HS-5 (cell line): ENCODE measurements around the gene ACSM3.
"Not testable (repeated sequence)": the region's sequence is repeated elsewhere in the genome, so short reads cannot be mapped to it uniquely, and the experiment has no call there.

Source experiments
- DNase-seq: peaks from one replicate; pipeline ENCODE4 v3.0.0-alpha.2; 2012; ENCODE audit warnings: low read depth

Gene ACSM3

DNA sequence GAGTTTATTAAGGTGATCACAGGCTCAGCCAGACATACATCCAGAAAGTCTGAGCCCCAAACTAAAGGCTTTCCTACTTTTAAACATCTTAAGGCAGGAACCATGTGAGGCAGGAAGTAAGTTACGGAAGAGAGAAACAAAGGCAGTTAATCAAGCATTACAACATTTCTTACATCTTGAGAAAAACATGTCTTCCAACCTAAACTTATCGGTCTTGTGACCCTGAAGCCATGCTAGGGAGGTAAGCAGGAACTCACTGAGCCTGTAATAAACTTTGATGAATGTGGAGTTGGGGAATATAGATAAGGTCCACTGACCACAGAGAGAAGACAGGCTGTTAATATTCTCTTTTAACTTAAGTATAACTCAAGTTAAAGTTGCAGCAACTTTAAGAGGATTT, 3.5 kb upstream of the ACSM3 start:
- no peak for DNase-seq

DNA sequence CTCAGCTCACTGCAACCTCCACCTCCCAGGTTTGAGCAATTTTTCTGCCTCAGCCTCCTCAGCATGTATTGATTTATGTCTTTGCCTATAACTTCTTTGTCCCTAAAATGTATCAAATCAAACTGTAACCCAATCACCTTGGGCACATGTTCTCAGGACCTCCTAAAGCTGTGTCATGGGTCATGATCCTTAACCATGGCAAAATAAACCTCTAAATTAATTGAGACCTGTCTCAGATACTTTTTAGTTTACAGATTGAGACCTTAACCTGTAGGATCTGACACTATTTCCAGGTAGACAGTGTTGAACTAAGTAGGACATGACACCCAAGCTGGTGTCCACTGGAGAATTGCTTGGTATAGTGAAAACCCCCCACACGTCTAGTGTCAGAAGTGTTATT, 2.6 kb upstream of the ACSM3 start:
- DNase-seq = no peak

- no peak for DNase-seq
Measured at GRCh38 chr16:20762404-20763123, 1.2 kb upstream of the ACSM3 start.

GRCh38 chr16:20764448-20764847, 634 bp downstream of the ACSM3 start:
- DNase-seq = not testable (repeated sequence)

DNA sequence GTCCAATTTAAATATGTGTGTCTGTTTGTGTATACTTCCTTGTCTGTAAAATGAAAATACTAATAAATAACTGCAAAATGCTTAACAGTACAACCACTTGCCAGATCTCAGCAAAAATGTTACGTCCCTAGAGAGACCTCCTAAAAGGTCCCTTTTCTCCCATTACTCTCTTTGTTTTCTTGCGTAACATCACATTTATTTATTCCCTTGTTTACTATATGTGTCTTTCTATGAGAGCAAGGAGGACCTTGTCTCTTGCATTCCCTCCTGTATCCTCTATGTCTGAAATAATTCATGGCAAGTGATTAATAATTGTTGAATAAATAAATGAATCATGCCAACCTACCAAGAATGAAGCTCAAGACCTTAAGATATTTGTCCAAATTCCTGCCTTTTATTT, 1.9 kb downstream of the ACSM3 start:
- DNase-seq = no peak

DNA sequence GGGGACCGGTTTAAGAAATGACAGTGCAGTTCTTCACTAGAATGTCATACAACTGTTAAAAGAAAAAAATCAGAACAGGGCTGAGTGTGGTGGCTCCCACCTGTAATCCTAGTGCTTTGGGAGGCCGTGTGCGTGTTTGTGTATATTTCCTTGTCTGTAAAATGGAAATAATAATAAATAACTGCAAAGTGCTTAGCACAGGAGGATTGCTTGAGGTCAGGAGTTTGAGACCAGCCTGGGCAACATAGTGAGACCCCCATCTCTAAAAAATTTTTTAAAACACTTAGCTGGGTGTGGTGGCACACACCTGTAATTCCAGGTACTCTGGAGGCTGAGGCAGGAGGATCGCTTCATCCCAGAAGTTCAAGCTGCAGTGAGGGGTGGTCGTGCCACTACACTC, 2.5 kb downstream of the ACSM3 start:
- DNase-seq = no peak

- DNase-seq = no peak
Measured at GRCh38 chr16:20767577-20767976, 3.8 kb downstream of the ACSM3 start.

GRCh38 chr16:20768121-20768520, 4.3 kb downstream of the ACSM3 start:
- DNase-seq = no peak

- no peak for DNase-seq
Measured at GRCh38 chr16:20768818-20769217, 5.0 kb downstream of the ACSM3 start.

DNA sequence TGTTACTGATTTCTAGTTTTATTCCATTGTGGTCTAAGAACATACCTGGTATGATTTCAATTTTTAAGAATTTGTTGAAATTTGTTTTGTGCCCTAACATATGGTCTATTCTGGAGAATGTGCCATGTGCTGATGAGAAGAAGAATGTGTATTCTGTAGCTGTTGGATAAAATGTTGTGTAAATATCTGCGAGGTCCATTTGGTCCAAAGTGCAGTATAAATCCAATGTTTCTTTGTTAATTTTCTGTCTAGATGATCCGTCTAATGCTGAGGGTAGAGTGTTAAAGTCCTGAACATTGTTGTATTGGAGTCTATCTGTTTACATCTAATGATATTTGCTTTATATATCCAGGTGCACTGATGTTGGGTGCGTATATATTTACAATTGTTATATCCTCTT, 9.9 kb downstream of the ACSM3 start:
- DNase-seq = no peak

- no peak for DNase-seq
Measured at GRCh38 chr16:20774703-20775362, 11.0 kb downstream of the ACSM3 start.

DNA sequence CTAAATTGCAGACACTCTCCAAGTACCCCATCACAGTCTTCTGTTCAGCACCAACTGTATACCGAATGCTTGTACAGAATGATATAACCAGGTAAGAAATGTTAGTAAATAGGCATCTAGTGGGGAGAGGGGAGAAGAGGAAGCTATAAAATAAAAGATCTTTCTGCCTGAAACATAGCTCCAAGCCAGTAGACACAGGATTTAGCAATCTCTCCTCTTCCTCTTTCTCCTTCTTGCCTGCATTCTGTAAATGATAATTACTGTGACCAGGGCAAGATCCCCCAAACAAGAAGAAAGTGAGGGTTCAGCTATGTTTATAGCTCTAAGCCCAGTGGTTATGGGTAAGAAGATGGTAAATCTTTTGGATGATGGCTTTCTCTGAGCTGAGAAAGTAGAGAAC, 17.9 kb downstream of the ACSM3 start:
- no peak for DNase-seq

DNA sequence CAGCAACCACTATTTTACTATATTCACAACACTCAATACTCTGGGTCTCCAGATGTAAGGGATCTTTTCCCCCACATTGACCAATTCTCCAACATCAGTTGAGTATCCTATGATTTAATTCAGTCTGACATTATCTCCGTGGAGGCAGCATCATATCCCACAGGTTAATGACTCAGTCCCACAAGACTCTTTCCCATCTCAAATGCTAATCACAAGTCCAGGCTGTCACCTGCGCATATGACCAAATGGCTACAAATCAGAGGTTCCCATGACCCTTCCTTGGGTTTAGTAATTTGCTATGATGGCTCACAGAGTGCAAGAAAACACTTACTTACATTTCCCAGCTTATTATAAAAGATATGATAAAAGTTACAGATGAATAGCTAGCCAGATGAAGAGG, 18.7 kb downstream of the ACSM3 start:
- DNase-seq = no peak

- DNase-seq = no peak
Measured at GRCh38 chr16:20784204-20784603, 20.4 kb downstream of the ACSM3 start.

DNA sequence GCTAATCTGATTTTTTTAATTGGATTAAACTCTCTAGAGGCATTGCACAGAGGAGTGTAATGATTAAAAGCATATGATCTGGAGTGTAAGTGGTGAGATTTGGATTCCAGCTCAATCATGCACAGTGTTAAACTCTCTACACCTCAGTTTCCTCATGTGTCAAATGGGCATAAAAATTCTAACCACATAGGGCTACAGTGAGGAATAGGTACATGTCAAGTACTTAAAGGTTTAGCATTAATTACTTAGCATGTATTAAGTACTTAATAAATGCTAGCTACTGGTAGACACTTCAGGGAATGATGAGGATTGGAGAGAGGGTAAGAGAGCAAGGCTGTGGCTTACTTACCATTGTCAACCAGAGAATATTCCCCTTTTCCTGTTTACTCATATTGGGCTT, 25.3 kb downstream of the ACSM3 start:
- DNase-seq = no peak

GRCh38 chr16:20791923-20792612, 28.3 kb downstream of the ACSM3 start:
- DNase-seq = no peak

DNA sequence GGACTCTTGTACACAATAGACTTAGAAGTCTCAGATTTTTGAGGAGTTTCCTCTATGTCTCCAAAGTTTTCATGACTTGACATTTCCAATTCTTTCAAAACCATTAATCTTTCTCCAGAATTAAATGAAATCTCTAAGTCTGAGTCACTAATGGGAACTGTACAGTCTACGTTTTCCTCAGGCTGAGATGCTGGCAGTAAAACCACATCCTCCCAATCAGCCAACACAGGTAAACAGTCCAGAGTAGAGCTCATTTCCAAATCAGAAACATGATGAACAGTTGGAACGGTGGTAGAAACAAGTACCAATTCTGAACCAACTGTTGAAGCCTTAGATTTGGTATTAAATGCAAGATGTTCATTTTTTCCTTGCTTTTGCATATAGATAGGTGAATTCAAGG, 34.5 kb downstream of the ACSM3 start:
- DNase-seq = no peak

DNA sequence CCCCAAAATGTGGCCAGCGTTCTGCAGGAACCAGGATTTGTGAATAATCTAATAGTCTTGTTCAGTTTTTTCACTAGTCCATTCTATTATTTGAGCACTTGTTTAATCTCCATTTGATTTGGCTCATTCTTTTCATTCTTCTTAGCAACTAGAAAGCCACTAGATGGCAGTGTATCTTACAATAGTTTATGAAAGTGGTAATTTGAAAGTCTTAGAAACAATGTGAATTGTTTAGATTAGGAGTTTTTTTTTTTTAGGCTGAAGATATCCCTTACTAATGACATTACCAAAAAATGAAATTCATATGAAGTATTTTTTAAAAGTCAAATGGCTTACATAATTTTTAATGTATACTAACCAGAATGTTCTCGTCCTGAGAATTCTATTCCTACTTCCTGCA, 35.8 kb downstream of the ACSM3 start:
- DNase-seq = no peak

DNA sequence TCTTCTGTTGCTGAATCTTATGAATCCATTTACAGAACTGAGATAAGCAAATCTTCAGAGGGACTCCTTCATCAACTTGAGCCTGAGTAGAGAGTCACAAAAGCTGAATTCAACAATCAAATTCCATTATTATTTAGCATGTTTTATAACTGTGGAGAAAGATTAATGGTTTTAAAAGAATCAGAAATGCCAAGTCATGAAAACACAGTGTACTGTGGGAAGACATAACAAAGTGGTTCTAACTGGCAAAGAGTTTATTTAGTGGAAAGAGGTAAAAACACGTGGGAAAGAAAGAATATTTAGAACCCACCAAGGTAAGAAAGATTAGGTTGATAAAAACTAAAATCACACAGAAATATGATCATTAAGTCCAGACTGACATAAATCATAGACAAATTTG, 37.5 kb downstream of the ACSM3 start:
- no peak for DNase-seq

GRCh38 chr16:20803192-20803560, 39.4 kb downstream of the ACSM3 start:
- DNase-seq = peak; percentile 54

- DNase-seq = no peak
Measured at GRCh38 chr16:20803561-20804214, 39.9 kb downstream of the ACSM3 start.

DNA sequence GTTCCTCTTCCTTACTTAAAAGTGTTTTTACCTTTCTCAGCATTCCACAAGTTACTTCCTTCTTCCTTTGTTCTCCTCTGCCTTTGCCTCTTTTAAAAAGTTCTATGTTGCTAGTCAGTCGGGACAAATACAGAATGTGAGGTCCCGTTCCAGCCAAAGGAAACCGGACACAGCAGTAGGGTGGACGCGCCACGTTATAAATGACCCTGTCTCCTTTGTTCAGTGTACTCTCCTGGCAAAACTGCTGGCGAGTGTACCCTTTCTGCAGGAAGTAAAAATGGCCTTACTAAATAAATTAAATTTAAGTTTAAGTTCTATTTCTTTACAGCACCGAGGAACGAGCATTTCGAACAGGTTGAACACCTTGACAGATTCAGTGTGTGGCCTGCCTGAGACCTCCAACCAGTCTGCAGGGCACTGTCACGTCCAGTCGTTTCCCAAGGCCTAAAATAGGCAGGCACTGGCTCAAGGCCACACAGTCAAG, 41.9 kb downstream of the ACSM3 start:
- not testable (repeated sequence) for DNase-seq
